ENCODE data around the gene FBXO45.

DNA sequence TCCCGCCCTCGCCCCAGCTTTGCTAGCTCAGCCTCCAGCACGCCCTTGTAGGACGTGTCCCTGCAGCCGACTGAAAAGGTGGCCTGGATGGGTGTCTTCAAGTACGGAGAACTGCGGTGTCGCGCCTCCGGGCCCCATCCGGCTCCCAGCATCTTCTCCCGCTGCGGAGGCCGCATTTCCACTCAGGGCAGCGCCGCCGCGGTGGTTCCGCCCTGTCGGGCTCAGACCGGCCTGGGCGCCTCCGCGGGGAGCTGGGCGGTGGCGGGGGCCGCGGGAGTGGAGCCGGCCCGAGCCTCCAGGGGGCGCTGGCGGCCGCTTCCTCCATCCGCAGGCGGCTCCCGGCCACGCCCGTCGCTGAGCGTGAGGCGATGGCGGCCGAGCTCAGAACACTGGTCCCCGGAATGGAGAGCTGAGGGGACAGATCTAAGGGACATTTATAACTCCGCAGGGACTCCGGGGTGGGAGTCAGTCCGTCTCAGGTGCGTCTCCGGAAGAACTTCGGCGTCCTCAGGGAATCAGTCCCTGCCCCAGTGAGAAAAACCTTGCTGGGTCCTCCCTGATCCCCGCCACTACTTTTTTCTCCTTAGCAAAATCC is 39.7 kb upstream of the FBXO45 start:
- TF ChIP-seq, protein P1, sequence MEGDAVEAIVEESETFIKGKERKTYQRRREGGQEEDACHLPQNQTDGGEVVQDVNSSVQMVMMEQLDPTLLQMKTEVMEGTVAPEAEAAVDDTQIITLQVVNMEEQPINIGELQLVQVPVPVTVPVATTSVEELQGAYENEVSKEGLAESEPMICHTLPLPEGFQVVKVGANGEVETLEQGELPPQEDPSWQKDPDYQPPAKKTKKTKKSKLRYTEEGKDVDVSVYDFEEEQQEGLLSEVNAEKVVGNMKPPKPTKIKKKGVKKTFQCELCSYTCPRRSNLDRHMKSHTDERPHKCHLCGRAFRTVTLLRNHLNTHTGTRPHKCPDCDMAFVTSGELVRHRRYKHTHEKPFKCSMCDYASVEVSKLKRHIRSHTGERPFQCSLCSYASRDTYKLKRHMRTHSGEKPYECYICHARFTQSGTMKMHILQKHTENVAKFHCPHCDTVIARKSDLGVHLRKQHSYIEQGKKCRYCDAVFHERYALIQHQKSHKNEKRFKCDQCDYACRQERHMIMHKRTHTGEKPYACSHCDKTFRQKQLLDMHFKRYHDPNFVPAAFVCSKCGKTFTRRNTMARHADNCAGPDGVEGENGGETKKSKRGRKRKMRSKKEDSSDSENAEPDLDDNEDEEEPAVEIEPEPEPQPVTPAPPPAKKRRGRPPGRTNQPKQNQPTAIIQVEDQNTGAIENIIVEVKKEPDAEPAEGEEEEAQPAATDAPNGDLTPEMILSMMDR (IDR thresholded peaks at IDR 0.05) = peak; percentile 78 to 94 (median 87)
- TF ChIP-seq POLR2A (IDR thresholded peaks at IDR 0.05) = no peak
